ENCODE results near the gene ZSCAN26. TPM values are rescaled to one million over a fixed set of nuclear protein-coding genes. Genes with fewer than 3 reads are reported as not detected.
A peak's percentile ranks its signal among the peaks of the same experiment; 100 is the strongest.

ZSCAN26 gene
- polyA plus RNA-seq (2012; rRNA removed): 11.0 and 14.0 TPM in 2 replicates
- polyA plus RNA-seq (2012; cell fraction: cytosol; rRNA removed): 9.2 and 9.6 TPM in 2 replicates
- polyA plus RNA-seq (2012; cell fraction: nucleus; rRNA removed): 39.3 and 45.6 TPM in 2 replicates

DNA sequence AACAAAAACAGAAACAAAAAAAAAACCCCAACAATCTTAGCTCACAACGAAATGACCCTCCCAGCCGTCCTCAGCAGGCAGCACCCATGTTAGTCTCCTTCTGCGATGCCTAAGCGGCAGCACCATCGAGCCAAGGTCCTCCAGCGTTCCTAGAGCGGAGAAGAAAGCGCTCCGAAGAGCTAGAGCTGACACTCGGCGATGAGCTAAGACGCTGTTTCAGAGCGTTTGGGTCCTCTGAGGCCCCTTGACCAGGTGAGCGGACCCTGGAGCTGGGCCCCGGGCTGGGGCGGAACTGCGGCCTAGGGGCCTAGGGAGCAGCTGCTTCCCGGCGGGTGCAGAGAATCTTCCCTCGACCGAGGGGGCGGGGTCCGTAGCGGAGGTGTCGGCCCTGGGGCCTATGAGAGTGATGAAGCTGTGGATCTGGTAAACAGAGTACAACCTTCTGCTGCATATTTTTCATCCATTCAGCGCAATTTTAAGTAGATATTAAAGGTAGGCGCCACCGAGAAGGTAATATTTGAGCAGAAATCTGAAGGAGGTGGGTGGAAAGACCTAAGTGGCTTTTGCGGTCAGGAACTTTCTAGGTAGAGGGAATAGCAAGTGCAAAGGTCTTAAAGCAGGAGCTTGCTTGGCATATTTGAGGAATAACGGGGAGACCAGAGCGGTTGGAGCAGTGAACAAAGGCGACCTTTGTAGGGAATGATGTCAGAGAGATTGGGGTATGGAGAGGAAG is at the start of gene ZSCAN26:
ZSCAN26 (plus strand) TSS at position 182 of the 733 bp plus-strand sequence. CDS start 4,777 bp downstream, outside the sequence.
- POLR2A ChIA-PET: interaction anchor here (0.7 to 2.7 kb wide), 11 partner anchors 13 to 132 kb away, joined by 3 to 29 read pairs (median 5); partner anchors contain the start of genes PGBD1, ZKSCAN3, ZKSCAN4 and ZKSCAN8
- TF ChIP-seq SMC3 (IDR thresholded peaks at IDR 0.05; ENCODE audit: low read depth, low read length): no peak
- TF ChIP-seq GATA2 (CRISPR knock-in tag; IDR thresholded peaks at IDR 0.05): no peak
- no peak; the same call in 1 of the 2 replicates for TF ChIP-seq NFIC (IDR thresholded peaks at IDR 0.05; ENCODE audit: borderline replicate concordance)
- TF ChIP-seq FOXJ3 (CRISPR knock-in tag; IDR thresholded peaks at IDR 0.05): no peak
- no peak for TF ChIP-seq JUND (IDR thresholded peaks at IDR 0.05)
- TF ChIP-seq CHD2 (IDR thresholded peaks at IDR 0.05; ENCODE audit: low read length, partially characterized antibody): no peak
- TF ChIP-seq GABPA (IDR thresholded peaks at IDR 0.05; ENCODE audit: low read depth): peak; percentile 61
- TF ChIP-seq TEAD4 (IDR thresholded peaks at IDR 0.05; ENCODE audit: borderline replicate concordance, insufficient read depth): no peak
- TF ChIP-seq ELF1 (IDR thresholded peaks at IDR 0.05): 0 out of 2 replicates have a peak, but pooled peaks have one; percentile 42
- TF ChIP-seq RFX5 (IDR thresholded peaks at IDR 0.05; ENCODE audit: low read length): no peak
- no peak for TF ChIP-seq EZH2phosphoT487 (IDR thresholded peaks at IDR 0.05; ENCODE audit: borderline replicate concordance, low read depth)
- TF ChIP-seq MEF2A (IDR thresholded peaks at IDR 0.05; ENCODE audit: borderline replicate concordance, low read depth): no peak
- no peak for TF ChIP-seq NRF1 (IDR thresholded peaks at IDR 0.05; ENCODE audit: low read depth, low read length)
- TF ChIP-seq RCOR1 (IDR thresholded peaks at IDR 0.05; ENCODE audit: low read length): no peak
- peak; percentile 81 for TF ChIP-seq YY1 (IDR thresholded peaks at IDR 0.05; ENCODE audit: low read depth)
- TF ChIP-seq TAF1 (IDR thresholded peaks at IDR 0.05; ENCODE audit: borderline replicate concordance, low read depth, low read length): peak; percentile 94
- TF ChIP-seq FOXM1 (IDR thresholded peaks at IDR 0.05; ENCODE audit: low read depth): no peak
- TF ChIP-seq, protein P1, sequence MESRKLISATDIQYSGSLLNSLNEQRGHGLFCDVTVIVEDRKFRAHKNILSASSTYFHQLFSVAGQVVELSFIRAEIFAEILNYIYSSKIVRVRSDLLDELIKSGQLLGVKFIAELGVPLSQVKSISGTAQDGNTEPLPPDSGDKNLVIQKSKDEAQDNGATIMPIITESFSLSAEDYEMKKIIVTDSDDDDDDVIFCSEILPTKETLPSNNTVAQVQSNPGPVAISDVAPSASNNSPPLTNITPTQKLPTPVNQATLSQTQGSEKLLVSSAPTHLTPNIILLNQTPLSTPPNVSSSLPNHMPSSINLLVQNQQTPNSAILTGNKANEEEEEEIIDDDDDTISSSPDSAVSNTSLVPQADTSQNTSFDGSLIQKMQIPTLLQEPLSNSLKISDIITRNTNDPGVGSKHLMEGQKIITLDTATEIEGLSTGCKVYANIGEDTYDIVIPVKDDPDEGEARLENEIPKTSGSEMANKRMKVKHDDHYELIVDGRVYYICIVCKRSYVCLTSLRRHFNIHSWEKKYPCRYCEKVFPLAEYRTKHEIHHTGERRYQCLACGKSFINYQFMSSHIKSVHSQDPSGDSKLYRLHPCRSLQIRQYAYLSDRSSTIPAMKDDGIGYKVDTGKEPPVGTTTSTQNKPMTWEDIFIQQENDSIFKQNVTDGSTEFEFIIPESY (IDR thresholded peaks at IDR 0.05; ENCODE audit: borderline replicate concordance, low read depth): no peak
- TF ChIP-seq, protein P2, sequence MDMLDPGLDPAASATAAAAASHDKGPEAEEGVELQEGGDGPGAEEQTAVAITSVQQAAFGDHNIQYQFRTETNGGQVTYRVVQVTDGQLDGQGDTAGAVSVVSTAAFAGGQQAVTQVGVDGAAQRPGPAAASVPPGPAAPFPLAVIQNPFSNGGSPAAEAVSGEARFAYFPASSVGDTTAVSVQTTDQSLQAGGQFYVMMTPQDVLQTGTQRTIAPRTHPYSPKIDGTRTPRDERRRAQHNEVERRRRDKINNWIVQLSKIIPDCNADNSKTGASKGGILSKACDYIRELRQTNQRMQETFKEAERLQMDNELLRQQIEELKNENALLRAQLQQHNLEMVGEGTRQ (IDR thresholded peaks at IDR 0.05; ENCODE audit: borderline replicate concordance, low read depth, low read length): no peak
- no peak for TF ChIP-seq RXRA (IDR thresholded peaks at IDR 0.05; ENCODE audit: borderline replicate concordance, low read depth)
- no peak for TF ChIP-seq TCF12 (IDR thresholded peaks at IDR 0.05)
- no peak for TF ChIP-seq RAD21 (IDR thresholded peaks at IDR 0.05; ENCODE audit: low read length)
- TF ChIP-seq, protein P3, sequence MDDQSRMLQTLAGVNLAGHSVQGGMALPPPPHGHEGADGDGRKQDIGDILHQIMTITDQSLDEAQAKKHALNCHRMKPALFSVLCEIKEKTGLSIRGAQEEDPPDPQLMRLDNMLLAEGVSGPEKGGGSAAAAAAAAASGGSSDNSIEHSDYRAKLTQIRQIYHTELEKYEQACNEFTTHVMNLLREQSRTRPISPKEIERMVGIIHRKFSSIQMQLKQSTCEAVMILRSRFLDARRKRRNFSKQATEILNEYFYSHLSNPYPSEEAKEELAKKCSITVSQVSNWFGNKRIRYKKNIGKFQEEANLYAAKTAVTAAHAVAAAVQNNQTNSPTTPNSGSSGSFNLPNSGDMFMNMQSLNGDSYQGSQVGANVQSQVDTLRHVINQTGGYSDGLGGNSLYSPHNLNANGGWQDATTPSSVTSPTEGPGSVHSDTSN (IDR thresholded peaks at IDR 0.05): no peak
- TF ChIP-seq SIN3A (IDR thresholded peaks at IDR 0.05; ENCODE audit: borderline replicate concordance, low read depth, low read length): 0 out of 2 replicates have a peak, but pooled peaks have one; percentile 57
- peak; percentile 87 for TF ChIP-seq POLR2AphosphoS5 (IDR thresholded peaks at IDR 0.05; ENCODE audit: low read depth, low read length)
- TF ChIP-seq FOSL2 (IDR thresholded peaks at IDR 0.05; ENCODE audit: borderline replicate concordance, low read depth): no peak
- TF ChIP-seq MXI1 (IDR thresholded peaks at IDR 0.05; ENCODE audit: low read depth, low read length): peak; percentile 68
- no peak for TF ChIP-seq EP300 (IDR thresholded peaks at IDR 0.05; ENCODE audit: borderline replicate concordance in 1 of 2, low read depth in 1 of 2, low read length in 1 of 2)
- TF ChIP-seq, protein P4, sequence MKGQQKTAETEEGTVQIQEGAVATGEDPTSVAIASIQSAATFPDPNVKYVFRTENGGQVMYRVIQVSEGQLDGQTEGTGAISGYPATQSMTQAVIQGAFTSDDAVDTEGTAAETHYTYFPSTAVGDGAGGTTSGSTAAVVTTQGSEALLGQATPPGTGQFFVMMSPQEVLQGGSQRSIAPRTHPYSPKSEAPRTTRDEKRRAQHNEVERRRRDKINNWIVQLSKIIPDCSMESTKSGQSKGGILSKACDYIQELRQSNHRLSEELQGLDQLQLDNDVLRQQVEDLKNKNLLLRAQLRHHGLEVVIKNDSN (IDR thresholded peaks at IDR 0.05; ENCODE audit: borderline replicate concordance, low read depth): no peak

More for the DNA sequence above, at the start of gene ZSCAN26:
- DNase-seq: peak; percentile 85
- H3K9me3 ChIP-seq: no peaks in the 10 kb centered on the region
- no peaks in the 10 kb centered on the region for H3K9me2 ChIP-seq
- peak within 1 kb of the TSS; percentile 83 for H3K4me2 ChIP-seq
- H3K4me1 ChIP-seq (ENCODE audit: control insufficient read depth in 1 of 2, insufficient read depth in 2 of 2, low read depth in 1 of 2, low read length in 1 of 2): peaks cover 0 to 10% of the 10 kb centered on the region in 2 experiments; a peak in 3 of 4 replicates
- peak within 1 kb of the TSS; percentile 71 to 96 for H3K27ac ChIP-seq (ENCODE audit: low read depth in 2 of 2, low read length in 1 of 2)
- peak within 1 kb of the TSS; percentile 94 for H2AFZ ChIP-seq (ENCODE audit: low read depth)
- 0% methylated on average over 25 of the region's 32 CpGs for WGBS (ENCODE audit: low lambda C conversion rate)
- no peaks in the 10 kb centered on the region for H3K27me3 ChIP-seq (ENCODE audit: insufficient read depth)
- peak within 1 kb of the TSS; percentile 76 to 85 for H3K4me3 ChIP-seq (ENCODE audit: low read depth in 2 of 2, low read length in 1 of 2)
- peak within 1 kb of the TSS; percentile 83 for H3K9ac ChIP-seq
- peaks cover 25% of the 10 kb centered on the region for H3F3A ChIP-seq (replicated peaks; ENCODE audit: insufficient read depth)
- CTCF ChIA-PET: interaction anchor here (0.6 to 3.8 kb wide), 6 partner anchors 14 to 132 kb away, joined by 3 to 29 read pairs (median 3); partner anchors contain the start of genes PGBD1 and ZKSCAN4
- H3K79me2 ChIP-seq (ENCODE audit: insufficient read depth): peaks cover 43% of the 10 kb centered on the region
- H4K20me1 ChIP-seq (ENCODE audit: insufficient read depth): no peaks in the 10 kb centered on the region
- H3K36me3 ChIP-seq (replicated peaks in 1 of 2; ENCODE audit: control insufficient read depth in 1 of 2, insufficient read depth in 2 of 2, low read length in 1 of 2): peaks cover under 1 to 5% of the 10 kb centered on the region in 2 experiments
